ENCODE results near the gene NT5C2. TPM values are rescaled to one million over a fixed set of nuclear protein-coding genes. Genes with fewer than 3 reads are reported as not detected.

The NT5C2 gene
- total RNA-seq, 1 donor from 2014 or later, result 95.2 TPM

- DNase-seq (ENCODE audit: low spot score), result no peak
These were observed 130.1 kb downstream of the NT5C2 start for GRCh38 chr10:103062854-103063590.

DNA sequence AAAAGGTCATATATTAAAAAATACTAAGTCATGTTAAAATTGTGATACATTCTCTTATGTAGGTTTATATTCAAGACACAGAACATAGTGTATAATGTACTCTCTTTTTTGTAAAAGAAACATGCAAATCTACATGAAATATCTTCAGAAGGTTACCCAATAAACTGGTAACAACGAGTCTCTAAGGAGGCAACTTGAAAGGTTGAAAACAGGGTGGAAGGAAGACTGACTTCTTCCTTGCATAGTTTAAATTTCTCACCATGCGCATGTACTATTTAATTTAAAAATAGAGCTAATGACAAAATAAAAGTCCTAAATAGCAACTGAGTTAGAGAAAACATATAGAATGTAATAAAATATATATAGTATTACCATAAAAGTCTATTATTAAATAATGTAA lies 132.5 kb downstream of the NT5C2 start:
- no peak for DNase-seq (ENCODE audit: low spot score)

- DNase-seq (ENCODE audit: low spot score), result no peak
These were observed 135.0 kb downstream of the NT5C2 start for GRCh38 chr10:103058034-103058433.

- no peak for DNase-seq (ENCODE audit: low spot score)
These were observed 138.0 kb downstream of the NT5C2 start for GRCh38 chr10:103055105-103055504.

DNA sequence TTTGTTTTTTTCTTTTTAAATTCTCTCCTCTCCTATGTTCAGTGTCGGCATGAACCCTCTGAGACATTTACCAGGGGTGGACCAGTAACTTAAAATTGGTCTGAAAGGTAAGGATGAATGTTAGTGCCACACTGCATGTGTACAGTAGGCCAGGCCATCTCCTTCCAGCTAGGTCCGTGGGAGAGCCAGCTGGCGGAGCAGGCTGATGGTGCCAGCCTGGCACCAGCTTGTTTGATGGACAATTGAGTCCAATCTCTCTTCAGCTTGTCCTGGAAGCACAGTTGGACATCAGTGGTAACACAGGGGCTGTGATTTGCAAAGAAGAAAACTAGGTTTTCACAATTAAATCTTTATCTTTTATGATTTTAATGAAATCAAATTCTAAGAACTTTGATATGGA lies 138.5 kb downstream of the NT5C2 start:
- no peak for DNase-seq (ENCODE audit: low spot score)

DNA sequence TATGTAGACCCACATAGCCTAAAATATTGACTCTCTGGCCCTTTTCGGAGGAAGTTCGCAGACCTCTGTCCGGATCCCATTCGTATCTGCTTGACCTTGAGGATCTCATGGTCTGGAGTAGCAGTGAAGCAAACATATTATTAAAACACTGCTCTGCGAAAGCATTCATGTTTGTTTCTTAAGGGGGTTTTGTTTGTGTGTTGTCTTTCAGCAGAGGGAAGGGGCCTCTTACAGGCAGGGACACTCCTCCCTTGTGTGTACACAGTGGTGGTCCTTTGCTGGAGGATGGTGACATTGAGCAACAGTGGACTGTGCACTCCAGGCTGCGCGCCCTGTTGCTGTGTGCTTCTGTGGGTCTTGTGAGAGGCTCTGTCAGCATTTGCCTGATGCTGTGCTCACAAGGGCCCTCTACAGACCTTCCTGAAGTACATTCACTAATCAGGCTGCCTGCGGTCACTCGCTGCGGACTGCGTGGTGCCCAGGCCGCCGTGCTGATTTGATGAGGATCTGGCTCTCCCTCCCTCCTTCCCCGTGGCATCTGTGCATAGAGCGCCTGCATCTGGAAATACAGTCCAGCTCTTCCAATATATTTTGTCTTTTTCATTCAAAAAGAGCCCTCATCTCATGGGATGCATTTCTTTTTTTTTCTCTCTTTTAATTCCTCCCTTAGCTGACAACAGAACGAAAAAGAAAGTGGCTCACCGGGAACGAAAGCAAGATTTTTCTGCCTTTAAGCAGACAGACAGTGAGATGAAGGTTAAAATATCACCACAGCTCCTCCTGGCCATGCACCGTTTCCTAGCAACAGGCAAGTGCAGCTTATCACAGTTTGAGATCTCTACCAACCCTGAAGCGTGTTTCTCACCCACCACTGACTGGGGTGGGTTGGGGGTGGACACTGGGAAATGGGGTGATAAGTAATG lies 139.2 kb downstream of the NT5C2 start:
- peak; percentile 73 for DNase-seq (ENCODE audit: low spot score)

- no peak for DNase-seq (ENCODE audit: low spot score)
These were observed 143.8 kb downstream of the NT5C2 start for GRCh38 chr10:103049237-103049636.

GRCh38 chr10:103047381-103047780 lies 145.7 kb downstream of the NT5C2 start:
- no peak for DNase-seq (ENCODE audit: low spot score)

GRCh38 chr10:103045961-103046360 lies 147.1 kb downstream of the NT5C2 start:
- no peak for DNase-seq (ENCODE audit: low spot score)

DNA sequence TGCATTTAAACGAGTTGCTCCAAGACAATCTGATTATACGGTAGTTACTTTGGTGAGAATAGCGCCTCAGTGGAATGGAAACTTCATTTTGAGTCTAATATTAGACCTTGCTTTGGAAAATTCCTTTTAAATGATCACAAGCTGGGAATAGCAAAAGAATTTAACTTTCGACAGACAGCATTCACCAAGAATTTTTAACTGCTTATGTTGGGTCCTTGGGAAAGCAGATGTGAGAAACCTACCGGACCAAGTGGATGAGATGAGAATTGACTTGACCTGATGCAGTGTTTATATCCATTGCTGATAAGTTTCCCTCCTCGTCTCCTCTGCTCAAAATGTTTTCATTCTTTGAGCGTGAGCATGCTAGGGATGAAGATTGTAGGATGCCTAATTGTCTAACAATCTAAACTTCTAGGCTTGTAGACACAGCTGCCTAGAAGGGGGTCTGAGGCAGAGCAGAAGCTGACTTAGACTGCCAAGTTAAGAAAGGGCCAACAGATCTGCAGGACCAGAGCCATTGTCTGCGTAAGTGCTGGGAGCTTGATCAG lies 148.1 kb downstream of the NT5C2 start:
- peak; percentile 48 for DNase-seq (ENCODE audit: low spot score)

DNA sequence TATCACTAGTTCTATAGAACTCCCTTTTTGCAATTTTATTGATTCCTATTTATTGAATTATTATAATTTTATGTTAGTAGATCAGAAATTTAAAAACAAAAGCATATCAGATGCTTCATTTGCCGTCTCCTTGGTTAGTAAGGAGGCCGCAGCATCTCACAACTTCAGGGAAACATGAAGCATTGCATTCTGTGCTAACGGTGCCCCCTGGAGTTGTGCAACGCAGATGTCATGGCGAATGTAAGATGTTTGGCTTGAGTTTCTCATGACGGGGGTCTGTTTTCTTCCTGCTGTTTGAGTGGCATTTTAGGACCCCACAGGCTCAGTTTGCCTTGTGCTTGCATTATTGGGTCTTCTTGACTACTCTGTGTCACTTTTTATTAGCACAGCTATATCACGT lies 150.2 kb downstream of the NT5C2 start:
- no peak for DNase-seq (ENCODE audit: low spot score)

DNA sequence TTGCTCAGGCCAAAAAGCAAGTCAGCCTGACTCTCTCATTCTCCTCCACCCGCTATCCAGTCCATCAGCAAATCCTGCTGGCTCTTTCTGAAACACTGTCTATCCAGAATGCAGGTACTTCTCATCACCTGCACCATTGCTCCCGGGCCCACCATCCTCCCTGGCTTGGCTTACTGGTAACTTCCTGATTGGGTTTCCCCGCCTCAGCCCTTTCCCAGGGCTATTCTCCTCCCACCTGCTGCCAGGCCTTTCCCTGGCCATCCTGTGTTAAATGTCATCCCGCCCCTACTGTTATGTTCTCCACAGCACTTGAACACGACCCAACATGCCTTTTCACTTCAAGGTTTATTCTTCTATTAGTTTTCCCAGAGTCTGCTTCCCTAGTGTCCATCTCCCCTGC lies 150.9 kb downstream of the NT5C2 start:
- DNase-seq (ENCODE audit: low spot score), result no peak

GRCh38 chr10:103041391-103041790 lies 151.7 kb downstream of the NT5C2 start:
- no peak for DNase-seq (ENCODE audit: low spot score)

- DNase-seq (ENCODE audit: low spot score), result no peak
These were observed 152.7 kb downstream of the NT5C2 start for GRCh38 chr10:103040418-103040817.

DNA sequence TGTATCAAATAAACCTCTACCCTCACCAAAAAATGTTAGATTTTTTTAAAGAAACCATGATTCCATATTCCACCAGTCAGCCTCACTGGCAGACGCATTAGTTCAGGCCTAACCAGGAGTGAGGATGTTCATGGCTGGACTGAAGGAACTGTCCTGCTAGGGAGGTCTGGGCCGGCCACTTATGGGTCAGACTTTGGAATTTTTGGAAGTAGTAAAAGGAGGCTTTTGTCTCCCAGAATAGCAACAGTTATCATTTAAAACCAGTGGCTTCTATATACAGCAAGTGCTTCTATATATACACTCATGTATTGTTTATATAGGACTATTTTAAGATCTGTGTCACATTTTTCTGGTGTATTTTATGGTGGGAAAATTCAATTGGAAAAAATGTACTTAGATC lies 154.5 kb downstream of the NT5C2 start:
- no peak for DNase-seq (ENCODE audit: low spot score)

Other genes with a start within 250 kb of the NT5C2 start
- gene RPEL1, start 52.6 kb upstream of the NT5C2 start, total RNA-seq, result 0.09 TPM
- 0.40 TPM for gene INA, start 83.9 kb upstream of the NT5C2 start, total RNA-seq
- gene PCGF6, start 157.9 kb upstream of the NT5C2 start, total RNA-seq, result 5.2 TPM
- gene TAF5, start 174.7 kb upstream of the NT5C2 start, total RNA-seq, result 4.1 TPM
- 309 TPM for gene ATP5MK, start 203.2 kb upstream of the NT5C2 start, total RNA-seq
- 19.5 TPM for gene PDCD11, start 203.4 kb upstream of the NT5C2 start, total RNA-seq

All from mucosa of gallbladder (tissue), 1 donor.